Caco-2 (cell line): ENCODE measurements around the gene P2RX1. TPM values are rescaled to one million over a fixed set of nuclear protein-coding genes. Genes with fewer than 3 reads are reported as not detected.

Source experiments
- BruUV-seq: library from RNA; stranded (reverse); fragments of 400-500 nt; replicated peaks from 2 replicates; lab custom pipeline; 2021; lab: Mats Ljungman, UMichigan
- CTCF ChIA-PET: fragments of 300-600 bp; sonication (Branson Sonifier 250); formaldehyde crosslinking; loops from one replicate; lab custom pipeline; 2022; ENCODE audit warnings: antibody characterized with exemption; lab: Charles Lee
- POLR2A ChIA-PET: fragments of 300-600 bp; sonication (Branson Sonifier 250); formaldehyde crosslinking; loops from one replicate; lab custom pipeline; 2022; ENCODE audit warnings: antibody characterized with exemption; lab: Charles Lee
- DNase-seq, 2 experiments: peaks; one replicate each; pipeline versions ENCODE4 v3.0.0 to v3.0.0-alpha.2; 2020 to 2022
- H3K27me3 ChIP-seq: replicated peaks from 2 replicates; pipeline ENCODE4 v1.6.0; 2011; ENCODE audit warnings: low read length; ENCODE audit not compliant: control insufficient read depth, insufficient read depth
- H3K36me3 ChIP-seq: 2 replicates; pipeline ENCODE4 v1.5.1; 2011; ENCODE audit warnings: low read length; ENCODE audit not compliant: control insufficient read depth, insufficient read depth
- H3K4me1 ChIP-seq: fragments of 250-450 bp; sonication (Bioruptor Pico); 2 replicates; pipeline ENCODE4 v1.5.1; 2020; ENCODE audit warnings: mild to moderate bottlenecking
- H3K4me3 ChIP-seq: 2 replicates; pipeline ENCODE4 v1.5.1; 2011; ENCODE audit warnings: low read depth, mild to moderate bottlenecking, control low read depth, low read length
- H3K9me3 ChIP-seq: fragments of 250-450 bp; sonication (Bioruptor Pico); 2 replicates; pipeline ENCODE4 v1.5.1; 2020; ENCODE audit warnings: mild to moderate bottlenecking, moderate library complexity
- H3K27ac Mint-ChIP-seq: one replicate; pipeline ENCODE4 v1.8.0; 2022; ENCODE audit warnings: mixed read lengths; ENCODE audit not compliant: unreplicated experiment
- H3K27me3 Mint-ChIP-seq: one replicate; pipeline ENCODE4 v1.8.0; 2022; ENCODE audit warnings: mixed read lengths; ENCODE audit not compliant: insufficient read depth, unreplicated experiment
- H3K36me3 Mint-ChIP-seq: one replicate; pipeline ENCODE4 v1.8.0; 2022; ENCODE audit warnings: mild to moderate bottlenecking, mixed read lengths; ENCODE audit not compliant: insufficient read depth, unreplicated experiment
- H3K4me1 Mint-ChIP-seq: one replicate; pipeline ENCODE4 v1.8.0; 2022; ENCODE audit warnings: low read depth, mixed read lengths; ENCODE audit not compliant: unreplicated experiment
- H3K4me3 Mint-ChIP-seq: one replicate; pipeline ENCODE4 v1.8.0; 2022; ENCODE audit warnings: mild to moderate bottlenecking, moderate library complexity, mixed read lengths; ENCODE audit not compliant: unreplicated experiment
- H3K9me3 Mint-ChIP-seq: one replicate; pipeline ENCODE4 v1.8.0; 2022; ENCODE audit warnings: mixed read lengths; ENCODE audit not compliant: unreplicated experiment
- intact Hi-C: fragments of 100-400 bp; cut with micrococcal nuclease; formaldehyde crosslinking; loops from one replicate; pipeline ENCODE4 v1.10.0; 2022; ENCODE audit not compliant: unreplicated experiment
- total RNA-seq: library from RNA; stranded (reverse); gene quantifications from 2 replicates; pipeline ENCODE4 v1.2.3, GENCODE V29; 2022
- TF ChIP-seq, protein P1 (sequence below), 2 experiments: fragments of 200-600 bp in 1 of 2; IDR thresholded peaks; 1 replicate in 1 of 2; 2 replicates in 1 of 2; pipeline versions ENCODE4 v1.5.1 to v1.8.0; 2011 to 2022; ENCODE audit warnings: antibody characterized with exemption in 1 of 2, control low read depth in 1 of 2, inconsistent platforms in 1 of 2, low read depth in 1 of 2, low read length in 1 of 2, mild to moderate bottlenecking in 1 of 2, moderate library complexity in 1 of 2; ENCODE audit not compliant: insufficient read depth in 1 of 2, severe bottlenecking in 1 of 2, unreplicated experiment in 1 of 2

Gene P2RX1
- total RNA-seq, 1 experiment from 2014 or later = 0.23 TPM

- intact Hi-C loops = no loop called here
- Histone ChIP-seq H3K36me3 (no peaks in the 10 kb centered on the region), H3K9me3 (no peaks in the 10 kb centered on the region), H3K4me1 (no peaks in the 10 kb centered on the region), H3K4me3 (no peak overlapping the region), H3K27me3 (no peaks in the 10 kb centered on the region)
- Mint-ChIP-seq H3K4me1 (no peaks in the 10 kb centered on the region), H3K27me3 (no peaks in the 10 kb centered on the region), H3K36me3 (no peaks in the 10 kb centered on the region), H3K27ac (no peak overlapping the region), H3K9me3 (no peaks in the 10 kb centered on the region), H3K4me3 (no peak overlapping the region)
- ChIA-PET CTCF (no interaction called here), POLR2A (no interaction called here)
- DNase-seq = no peak
- TF ChIP-seq, protein P1, sequence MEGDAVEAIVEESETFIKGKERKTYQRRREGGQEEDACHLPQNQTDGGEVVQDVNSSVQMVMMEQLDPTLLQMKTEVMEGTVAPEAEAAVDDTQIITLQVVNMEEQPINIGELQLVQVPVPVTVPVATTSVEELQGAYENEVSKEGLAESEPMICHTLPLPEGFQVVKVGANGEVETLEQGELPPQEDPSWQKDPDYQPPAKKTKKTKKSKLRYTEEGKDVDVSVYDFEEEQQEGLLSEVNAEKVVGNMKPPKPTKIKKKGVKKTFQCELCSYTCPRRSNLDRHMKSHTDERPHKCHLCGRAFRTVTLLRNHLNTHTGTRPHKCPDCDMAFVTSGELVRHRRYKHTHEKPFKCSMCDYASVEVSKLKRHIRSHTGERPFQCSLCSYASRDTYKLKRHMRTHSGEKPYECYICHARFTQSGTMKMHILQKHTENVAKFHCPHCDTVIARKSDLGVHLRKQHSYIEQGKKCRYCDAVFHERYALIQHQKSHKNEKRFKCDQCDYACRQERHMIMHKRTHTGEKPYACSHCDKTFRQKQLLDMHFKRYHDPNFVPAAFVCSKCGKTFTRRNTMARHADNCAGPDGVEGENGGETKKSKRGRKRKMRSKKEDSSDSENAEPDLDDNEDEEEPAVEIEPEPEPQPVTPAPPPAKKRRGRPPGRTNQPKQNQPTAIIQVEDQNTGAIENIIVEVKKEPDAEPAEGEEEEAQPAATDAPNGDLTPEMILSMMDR (IDR thresholded peaks at IDR 0.05; ENCODE audit: insufficient read depth in 1 of 2, low read depth in 1 of 2, low read length in 1 of 2, severe bottlenecking in 1 of 2, unreplicated experiment in 1 of 2) = no peak
- BruUV-seq = no TSS peak
Observed at GRCh38 chr17:3861761-3862681, 54.2 kb downstream of the P2RX1 start.

DNA sequence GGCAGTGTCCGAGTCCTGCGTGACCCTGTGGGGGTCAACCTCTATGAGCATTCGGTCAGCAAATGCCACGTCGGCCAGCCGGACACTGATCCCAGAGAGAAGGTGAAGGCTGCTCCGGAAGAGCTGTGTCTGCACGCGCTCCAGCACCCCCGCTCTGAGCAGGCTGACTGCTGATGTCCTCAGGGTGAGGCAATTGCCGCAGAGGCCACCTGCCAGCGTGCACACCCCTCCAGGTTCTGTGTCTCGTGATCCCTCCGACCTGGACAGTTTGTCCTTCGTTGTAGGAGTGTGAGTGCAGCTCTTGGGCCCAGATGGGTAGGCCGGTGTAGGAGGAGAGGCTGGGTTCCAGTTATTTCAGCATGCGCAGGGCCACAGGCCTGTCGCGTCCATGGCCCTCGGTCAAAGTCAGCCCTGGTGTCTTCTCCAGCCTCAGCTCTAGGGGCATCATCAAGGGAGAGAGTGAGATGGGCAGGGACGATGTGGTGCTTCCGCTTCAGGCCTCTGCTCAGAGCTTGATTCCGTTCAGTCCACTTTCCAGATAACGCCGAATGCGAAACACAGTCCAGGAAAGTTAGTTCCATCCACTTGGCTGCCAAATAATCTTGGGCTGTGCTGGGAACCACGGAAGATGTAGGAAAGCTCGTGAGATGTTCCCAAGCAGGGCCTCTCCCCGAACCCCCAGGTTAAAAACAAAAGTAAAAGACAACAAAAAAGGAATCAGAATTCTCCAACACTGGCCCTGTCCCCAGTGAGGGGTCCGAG lies 55.1 kb downstream of the P2RX1 start:
- no peak for DNase-seq
- Mint-ChIP-seq H3K9me3 (no peaks in the 10 kb centered on the region), H3K4me1 (no peaks in the 10 kb centered on the region), H3K27ac (no peak overlapping the region), H3K36me3 (no peaks in the 10 kb centered on the region), H3K4me3 (no peak overlapping the region), H3K27me3 (no peaks in the 10 kb centered on the region)
- no peaks in the 10 kb centered on the region for H3K4me1 ChIP-seq
- intact Hi-C loops = no loop called here
- CTCF ChIA-PET = no interaction called here
- H3K27me3 ChIP-seq = no peaks in the 10 kb centered on the region
- no TSS peak for BruUV-seq
- no peak overlapping the region for H3K4me3 ChIP-seq
- TF ChIP-seq, protein P1 (IDR thresholded peaks at IDR 0.05; ENCODE audit: insufficient read depth in 1 of 2, low read depth in 1 of 2, low read length in 1 of 2, severe bottlenecking in 1 of 2, unreplicated experiment in 1 of 2) = no peak
- H3K36me3 ChIP-seq = no peaks in the 10 kb centered on the region
- H3K9me3 ChIP-seq = no peaks in the 10 kb centered on the region
- POLR2A ChIA-PET = no interaction called here

DNA sequence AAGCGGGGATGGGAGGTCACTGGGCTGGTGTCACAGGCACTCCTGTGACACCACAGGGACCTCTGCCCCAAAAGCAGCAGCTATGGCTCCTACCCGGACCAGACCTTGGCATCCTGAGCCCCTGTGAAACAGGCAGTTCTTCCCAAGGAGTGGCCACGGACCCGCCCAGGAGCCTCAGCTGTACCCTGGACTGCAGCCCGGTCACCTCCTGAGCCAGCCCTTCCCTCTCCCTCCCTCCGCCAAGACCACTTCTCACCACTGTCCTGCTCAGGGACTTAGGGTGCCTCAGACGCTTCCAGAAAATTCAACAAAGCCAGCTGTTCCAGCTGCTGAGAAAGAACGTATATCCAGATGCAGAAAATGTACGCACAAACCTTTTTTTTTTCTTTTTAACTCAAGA lies 56.3 kb downstream of the P2RX1 start:
- TF ChIP-seq, protein P1 (IDR thresholded peaks at IDR 0.05; ENCODE audit: insufficient read depth in 1 of 2, low read depth in 1 of 2, low read length in 1 of 2, severe bottlenecking in 1 of 2, unreplicated experiment in 1 of 2) = no peak
- CTCF ChIA-PET = no interaction called here

More for the DNA sequence above, 56.3 kb downstream of the P2RX1 start:
- Mint-ChIP-seq H3K36me3 (no peaks in the 10 kb centered on the region), H3K4me3 (no peak overlapping the region), H3K27me3 (no peaks in the 10 kb centered on the region), H3K4me1 (no peaks in the 10 kb centered on the region), H3K9me3 (no peaks in the 10 kb centered on the region), H3K27ac (no peak overlapping the region)
- no TSS peak for BruUV-seq
- H3K36me3 ChIP-seq = no peaks in the 10 kb centered on the region
- intact Hi-C loops = no loop called here
- H3K27me3 ChIP-seq = no peaks in the 10 kb centered on the region
- H3K4me1 ChIP-seq = no peaks in the 10 kb centered on the region
- no peak overlapping the region for H3K4me3 ChIP-seq
- no peaks in the 10 kb centered on the region for H3K9me3 ChIP-seq
- DNase-seq = no peak
- POLR2A ChIA-PET = no interaction called here
